Stimulated activated naive CD8-positive, alpha-beta T cell treated with anti-CD3 and anti-CD28 coated beads, Interleukin-15, amount 100 ng/mL, for 72 hours (primary cell): ENCODE results near the gene ZC3H13.

Experiments used
- ATAC-seq: fragments of 150-1000 bp; cut with Tn5 transposase; 2 replicates; pipeline ENCODE4 v1.10.0; 2021; ENCODE audit warnings: mild to moderate bottlenecking, moderate library complexity
- DNase-seq, 2 donors: peaks; one replicate each; pipeline ENCODE4 v3.0.0; 2021 to 2022
- H3K27ac Mint-ChIP-seq, 2 donors: one replicate each; pipeline ENCODE4 v1.8.0; 2022; ENCODE audit warnings: mild to moderate bottlenecking in 2 of 2, mixed read lengths in 2 of 2, moderate library complexity in 2 of 2
- H3K27me3 Mint-ChIP-seq: one replicate; pipeline ENCODE4 v1.8.0; 2022; ENCODE audit warnings: mixed read lengths
- H3K4me1 Mint-ChIP-seq: one replicate; pipeline ENCODE4 v1.8.0; 2022; ENCODE audit warnings: mild to moderate bottlenecking, mixed read lengths
- H3K4me3 Mint-ChIP-seq, 2 donors: one replicate each; pipeline ENCODE4 v1.8.0; 2022; ENCODE audit warnings: mild to moderate bottlenecking in 2 of 2, mixed read lengths in 2 of 2, moderate library complexity in 1 of 2
- H3K9me3 Mint-ChIP-seq, 2 donors: one replicate each; pipeline ENCODE4 v1.8.0; 2022; ENCODE audit warnings: mixed read lengths in 2 of 2

Gene ZC3H13

GRCh38 chr13:46039411-46040182 lies 12.9 kb downstream of the ZC3H13 start:
- Mint-ChIP-seq H3K27me3 (no peaks in the 10 kb centered on the region), H3K9me3 (no peaks in the 10 kb centered on the region), H3K27ac (no peak overlapping the region), H3K4me1 (peaks cover 5% of the 10 kb centered on the region), H3K4me3 (no peak overlapping the region)
- no peak for ATAC-seq
- no peak for DNase-seq

GRCh38 chr13:46038296-46038695 lies 14.2 kb downstream of the ZC3H13 start:
- peaks cover 5% of the 10 kb centered on the region for H3K4me1 Mint-ChIP-seq
- no peaks in the 10 kb centered on the region for H3K9me3 Mint-ChIP-seq
- ATAC-seq (no peak), DNase-seq (no peak)
- H3K4me3 Mint-ChIP-seq = no peak overlapping the region
- no peaks in the 10 kb centered on the region for H3K27me3 Mint-ChIP-seq
- H3K27ac Mint-ChIP-seq = no peak overlapping the region

- DNase-seq (no peak), ATAC-seq (no peak)
- H3K4me3 Mint-ChIP-seq = no peak overlapping the region
- H3K4me1 Mint-ChIP-seq = peaks cover 12% of the 10 kb centered on the region
- H3K9me3 Mint-ChIP-seq = peaks cover 0 to 8% of the 10 kb centered on the region in 2 donors
- H3K27me3 Mint-ChIP-seq = no peaks in the 10 kb centered on the region
- no peak overlapping the region for H3K27ac Mint-ChIP-seq
Observed at GRCh38 chr13:46035066-46035465, 17.5 kb downstream of the ZC3H13 start.

GRCh38 chr13:46032341-46032740 lies 20.2 kb downstream of the ZC3H13 start:
- Mint-ChIP-seq H3K4me1 (peaks cover 21% of the 10 kb centered on the region), H3K4me3 (no peak overlapping the region), H3K27me3 (no peaks in the 10 kb centered on the region), H3K27ac (no peak overlapping the region), H3K9me3 (peaks cover 0 to 11% of the 10 kb centered on the region in 2 donors)
- no peak for ATAC-seq
- no peak for DNase-seq

- Mint-ChIP-seq H3K9me3 (peaks cover 0 to 11% of the 10 kb centered on the region in 2 donors), H3K27me3 (no peaks in the 10 kb centered on the region), H3K4me3 (no peak overlapping the region), H3K27ac (peak overlapping the region in 1 of 2 donors; percentile 85), H3K4me1 (peaks cover 21% of the 10 kb centered on the region)
- ATAC-seq (no peak), DNase-seq (no peak)
Observed at GRCh38 chr13:46031581-46032263, 20.8 kb downstream of the ZC3H13 start.

- H3K4me3 Mint-ChIP-seq = no peak overlapping the region
- ATAC-seq (no peak), DNase-seq (no peak)
- H3K27me3 Mint-ChIP-seq = no peaks in the 10 kb centered on the region
- H3K9me3 Mint-ChIP-seq = peaks cover 0 to 4% of the 10 kb centered on the region in 2 donors
- no peak overlapping the region for H3K27ac Mint-ChIP-seq
- peaks cover 14% of the 10 kb centered on the region for H3K4me1 Mint-ChIP-seq
Observed at GRCh38 chr13:46025157-46025556, 27.4 kb downstream of the ZC3H13 start.

- Mint-ChIP-seq H3K27ac (no peak overlapping the region), H3K4me1 (no peaks in the 10 kb centered on the region), H3K27me3 (no peaks in the 10 kb centered on the region), H3K9me3 (no peaks in the 10 kb centered on the region), H3K4me3 (no peak overlapping the region)
- no peak for ATAC-seq
- DNase-seq = no peak
Observed at GRCh38 chr13:46022481-46022880, 30.1 kb downstream of the ZC3H13 start.

- Mint-ChIP-seq H3K27me3 (no peaks in the 10 kb centered on the region), H3K4me3 (no peak overlapping the region), H3K27ac (peak overlapping the region in 1 of 2 donors; percentile 15), H3K9me3 (no peaks in the 10 kb centered on the region), H3K4me1 (no peaks in the 10 kb centered on the region)
- ATAC-seq = no peak
- no peak for DNase-seq
Observed at GRCh38 chr13:46016216-46016615, 36.3 kb downstream of the ZC3H13 start.

GRCh38 chr13:46015366-46015765 lies 37.2 kb downstream of the ZC3H13 start:
- H3K27ac Mint-ChIP-seq = no peak overlapping the region
- no peaks in the 10 kb centered on the region for H3K9me3 Mint-ChIP-seq

GRCh38 chr13:46012404-46012803 lies 40.1 kb downstream of the ZC3H13 start:
- ATAC-seq (no peak), DNase-seq (no peak)
- no peak overlapping the region for H3K27ac Mint-ChIP-seq
- no peaks in the 10 kb centered on the region for H3K4me1 Mint-ChIP-seq
- H3K9me3 Mint-ChIP-seq = no peaks in the 10 kb centered on the region
- H3K27me3 Mint-ChIP-seq = no peaks in the 10 kb centered on the region
- H3K4me3 Mint-ChIP-seq = no peak overlapping the region

More at GRCh38 chr13:46015366-46015765, 37.2 kb downstream of the ZC3H13 start:
- no peak for DNase-seq
- ATAC-seq = no peak
- Mint-ChIP-seq H3K4me1 (no peaks in the 10 kb centered on the region), H3K4me3 (no peak overlapping the region), H3K27me3 (no peaks in the 10 kb centered on the region)

GRCh38 chr13:46010148-46010547 lies 42.4 kb downstream of the ZC3H13 start:
- Mint-ChIP-seq H3K9me3 (no peaks in the 10 kb centered on the region), H3K4me3 (no peak overlapping the region), H3K4me1 (no peaks in the 10 kb centered on the region), H3K27me3 (no peaks in the 10 kb centered on the region), H3K27ac (no peak overlapping the region)
- no peak for DNase-seq
- no peak for ATAC-seq

GRCh38 chr13:46008631-46009030 lies 43.9 kb downstream of the ZC3H13 start:
- H3K27me3 Mint-ChIP-seq = no peaks in the 10 kb centered on the region
- ATAC-seq = no peak
- H3K4me1 Mint-ChIP-seq = no peaks in the 10 kb centered on the region
- no peak overlapping the region for H3K4me3 Mint-ChIP-seq
- H3K27ac Mint-ChIP-seq = no peak overlapping the region
- no peaks in the 10 kb centered on the region for H3K9me3 Mint-ChIP-seq
- no peak for DNase-seq

- no peaks in the 10 kb centered on the region for H3K9me3 Mint-ChIP-seq
- no peak for DNase-seq
- H3K27me3 Mint-ChIP-seq = no peaks in the 10 kb centered on the region
- no peak overlapping the region for H3K27ac Mint-ChIP-seq
- no peak for ATAC-seq
- H3K4me3 Mint-ChIP-seq = no peak overlapping the region
- H3K4me1 Mint-ChIP-seq = no peaks in the 10 kb centered on the region
Observed at GRCh38 chr13:46006688-46007452, 45.7 kb downstream of the ZC3H13 start.

GRCh38 chr13:46004491-46004890 lies 48.1 kb downstream of the ZC3H13 start:
- Mint-ChIP-seq H3K4me1 (no peaks in the 10 kb centered on the region), H3K9me3 (no peaks in the 10 kb centered on the region), H3K4me3 (no peak overlapping the region), H3K27ac (no peak overlapping the region), H3K27me3 (no peaks in the 10 kb centered on the region)
- ATAC-seq (no peak), DNase-seq (no peak)

- no peak for DNase-seq
- ATAC-seq = no peak
- Mint-ChIP-seq H3K4me3 (no peak overlapping the region), H3K27me3 (no peaks in the 10 kb centered on the region), H3K4me1 (no peaks in the 10 kb centered on the region), H3K9me3 (no peaks in the 10 kb centered on the region), H3K27ac (no peak overlapping the region)
Observed at GRCh38 chr13:45996631-45997030, 55.9 kb downstream of the ZC3H13 start.

GRCh38 chr13:45995245-45995644 lies 57.3 kb downstream of the ZC3H13 start:
- H3K9me3 Mint-ChIP-seq = no peaks in the 10 kb centered on the region
- H3K4me3 Mint-ChIP-seq = no peak overlapping the region
- H3K27ac Mint-ChIP-seq = no peak overlapping the region
- no peak for ATAC-seq
- no peak for DNase-seq
- no peaks in the 10 kb centered on the region for H3K27me3 Mint-ChIP-seq
- no peaks in the 10 kb centered on the region for H3K4me1 Mint-ChIP-seq
